ENCODE results near the gene TBATA. TPM values are rescaled to one million over a fixed set of nuclear protein-coding genes. Genes with fewer than 3 reads are reported as not detected.

TBATA gene
- total and polyA plus RNA-seq, 2 of the 8 experiments (the other 6 are each of a cell fraction or from before 2014, with no cell fraction given): not detected

GRCh38 chr10:70750156-70750703, 34.9 kb downstream of the TBATA start (continued):
- TF ChIP-seq CHD7 (IDR thresholded peaks at IDR 0.05; ENCODE audit: insufficient replicate concordance, low read length) (no peak), CHD1 (IDR thresholded peaks at IDR 0.05; ENCODE audit: low read depth, low read length) (no peak), NANOG (IDR thresholded peaks at IDR 0.05; ENCODE audit: insufficient read depth, low read depth, low read length, poor library complexity, severe bottlenecking) (no peak), POLR2A (IDR thresholded peaks at IDR 0.05; ENCODE audit: control extremely low read depth in 1 of 2, low read depth in 2 of 2, low read length in 2 of 2) (no peak), ZNF274 (IDR thresholded peaks at IDR 0.05; ENCODE audit: borderline replicate concordance, extremely low read depth, low read length) (no peak)

All from H1 (cell line).